IMR-90 (cell line): Measurements from ENCODE around the gene ZNF85. TPM values are rescaled to one million over a fixed set of nuclear protein-coding genes. Genes with fewer than 3 reads are reported as not detected.
"Not testable (repeated sequence)": the region's sequence is repeated elsewhere in the genome, so short reads cannot be mapped to it uniquely, and the experiment has no call there.

ENCODE experiments used
- ATAC-seq: fragments of 200-7000 bp; cut with Tn5 transposase; 2 replicates; pipeline ENCODE4 v1.9.1; 2020; ENCODE audit warnings: low read depth, mild to moderate bottlenecking, moderate library complexity
- BruUV-seq: library from RNA; stranded (reverse); fragments of 400-500 nt; replicated peaks from 2 replicates; lab custom pipeline; 2021; lab: Mats Ljungman, UMichigan
- CTCF ChIA-PET: fragments of 300-600 bp; formaldehyde crosslinking; extraction: SDS; loops from one replicate; lab custom pipeline; 2021; ENCODE audit warnings: antibody characterized with exemption; lab: Yijun Ruan, JAX
- POLR2A ChIA-PET: fragments of 300-600 bp; sonication (Branson Sonifier 250); formaldehyde crosslinking; loops from one replicate; lab custom pipeline; 2022; ENCODE audit warnings: antibody characterized with exemption; ENCODE audit not compliant: unreplicated experiment; lab: Charles Lee
- DNase-seq: peaks from one replicate; pipeline ENCODE4 v3.0.0; 2013
- H2AFZ ChIP-seq: replicated peaks from 2 replicates; pipeline ENCODE3; 2013; ENCODE audit warnings: low read length, mild to moderate bottlenecking; ENCODE audit not compliant: poor library complexity
- H2AK5ac ChIP-seq: 2 replicates; pipeline ENCODE4 v1.6.1; 2013; ENCODE audit warnings: low read depth, low read length, inconsistent platforms
- H2AK9ac ChIP-seq: replicated peaks from 2 replicates; pipeline ENCODE3; 2013; ENCODE audit warnings: mild to moderate bottlenecking, low read depth, low read length, moderate library complexity; ENCODE audit not compliant: poor library complexity
- H2BK120ac ChIP-seq: 2 replicates; pipeline ENCODE4 v1.6.1; 2013; ENCODE audit warnings: low read depth, low read length, inconsistent platforms
- H2BK15ac ChIP-seq: 3 replicates; pipeline ENCODE4 v1.6.1; 2013; ENCODE audit warnings: low read depth, low read length, inconsistent platforms
- H2BK20ac ChIP-seq: 2 replicates; pipeline ENCODE4 v1.6.1; 2013; ENCODE audit warnings: low read depth, mild to moderate bottlenecking, inconsistent platforms, low read length, moderate library complexity
- H2BK5ac ChIP-seq: 2 replicates; pipeline ENCODE4 v1.6.1; 2013; ENCODE audit warnings: mild to moderate bottlenecking, low read depth, low read length, inconsistent platforms; ENCODE audit not compliant: poor library complexity, severe bottlenecking
- H3K14ac ChIP-seq: replicated peaks from 2 replicates; pipeline ENCODE4 v1.6.1; 2013; ENCODE audit warnings: low read depth, low read length, inconsistent platforms
- H3K18ac ChIP-seq: 2 replicates; pipeline ENCODE4 v1.6.1; 2013; ENCODE audit warnings: low read depth, low read length, control low read depth
- H3K23ac ChIP-seq: 2 replicates; pipeline ENCODE4 v1.6.1; 2013; ENCODE audit warnings: low read depth, low read length, inconsistent platforms
- H3K27ac ChIP-seq: 2 replicates; pipeline ENCODE4 v1.5.1; 2013; ENCODE audit warnings: mild to moderate bottlenecking, control low read depth, low read length; ENCODE audit not compliant: insufficient read depth
- H3K27me3 ChIP-seq: 2 replicates; pipeline ENCODE4 v1.6.1; 2013; ENCODE audit warnings: low read length; ENCODE audit not compliant: control insufficient read depth, insufficient read depth
- H3K36me3 ChIP-seq: 2 replicates; pipeline ENCODE4 v1.6.1; 2013; ENCODE audit warnings: low read length, mixed read lengths; ENCODE audit not compliant: control insufficient read depth, insufficient read depth
- H3K4ac ChIP-seq: 2 replicates; pipeline ENCODE4 v1.6.1; 2013; ENCODE audit warnings: low read depth, low read length, inconsistent platforms
- H3K4me1 ChIP-seq: 2 replicates; pipeline ENCODE4 v1.6.1; 2013; ENCODE audit warnings: low read length, mixed read lengths; ENCODE audit not compliant: control insufficient read depth, insufficient read depth
- H3K4me2 ChIP-seq: 2 replicates; pipeline ENCODE4 v1.6.1; 2013; ENCODE audit warnings: low read depth, mild to moderate bottlenecking, control low read depth, low read length, moderate library complexity
- H3K4me3 ChIP-seq: 2 replicates; pipeline ENCODE4 v1.5.1; 2013; ENCODE audit warnings: low read depth, mild to moderate bottlenecking, control low read depth, low read length, moderate library complexity; ENCODE audit not compliant: insufficient read depth
- H3K56ac ChIP-seq: 2 replicates; pipeline ENCODE4 v1.6.1; 2013; ENCODE audit warnings: low read length, inconsistent platforms; ENCODE audit not compliant: insufficient read depth; ENCODE audit errors: extremely low read depth
- H3K79me1 ChIP-seq, 2 experiments: 2 replicates each; pipeline ENCODE4 v1.6.1; 2013; ENCODE audit warnings: low read length in 2 of 2, inconsistent platforms in 1 of 2, low read depth in 1 of 2
- H3K9ac ChIP-seq: 2 replicates; pipeline ENCODE4 v1.6.1; 2013; ENCODE audit warnings: low read depth, low read length, control low read depth
- H3K9me1 ChIP-seq: 2 replicates; pipeline ENCODE4 v1.6.1; 2013; ENCODE audit warnings: low read length, inconsistent platforms; ENCODE audit not compliant: insufficient read depth
- H3K9me3 ChIP-seq: 2 replicates; pipeline ENCODE4 v1.6.1; 2013; ENCODE audit warnings: low read length; ENCODE audit not compliant: control insufficient read depth, insufficient read depth
- H4K20me1 ChIP-seq: 2 replicates; pipeline ENCODE4 v1.6.1; 2013; ENCODE audit warnings: low read length, inconsistent platforms; ENCODE audit not compliant: insufficient read depth
- H4K5ac ChIP-seq: 2 replicates; pipeline ENCODE4 v1.6.1; 2013; ENCODE audit warnings: mild to moderate bottlenecking, low read depth, low read length, control low read depth
- H4K8ac ChIP-seq, 2 experiments: 2 replicates each; pipeline ENCODE4 v1.6.1; 2013; ENCODE audit warnings: low read depth in 2 of 2, low read length in 2 of 2, control low read depth in 1 of 2, inconsistent platforms in 1 of 2
- H4K91ac ChIP-seq: 2 replicates; pipeline ENCODE4 v1.6.1; 2013; ENCODE audit warnings: low read depth, low read length, inconsistent platforms; ENCODE audit not compliant: insufficient read depth
- CHD1 ChIP-seq: IDR thresholded peaks from 2 replicates; pipeline ENCODE4 v1.6.1; 2012; ENCODE audit warnings: low read depth, low read length, improper control_type of control experiment
- MAFK ChIP-seq: IDR thresholded peaks from 2 replicates; pipeline ENCODE4 v1.6.1; 2012; ENCODE audit warnings: low read depth, low read length, improper control_type of control experiment
- RFX5 ChIP-seq: IDR thresholded peaks from 2 replicates; pipeline ENCODE4 v1.8.0; 2012; ENCODE audit warnings: low read depth, mild to moderate bottlenecking, low read length, moderate library complexity
- WGBS, 2 experiments: methylation state at CpG; one replicate each; pipeline versions ENCODE4 v1.1.5 to v1.1.7; 2013; ENCODE audit warnings: missing lambda C conversion rate in 2 of 2; ENCODE audit not compliant: insufficient read length in 1 of 2; ENCODE audit errors: extremely low coverage in 2 of 2; 5-methylcytosine and 5-hydroxymethylcytosine counted together
- dilution Hi-C: fragments of 300-500 bp; cut with HindIII; formaldehyde crosslinking; loops from one replicate; pipeline ENCODE4 v1.14.3; 2018; ENCODE audit warnings: low sequenced_read_pairs; ENCODE audit not compliant: unreplicated experiment
- in situ Hi-C: fragments of 300-500 bp; cut with MboI; formaldehyde crosslinking; loops from 3 replicates; pipeline ENCODE4 v1.14.3; 2019; ENCODE audit warnings: low sequenced_read_pairs, inconsistent platforms, mixed read lengths
- intact Hi-C: fragments of 100-400 bp; cut with micrococcal nuclease; formaldehyde crosslinking; loops from 2 replicates; pipeline ENCODE4 v1.10.0; 2022
- polyA plus RNA-seq, 3 experiments: library from polyadenylated mRNA; depleted of rRNA; stranded (reverse); fragments of >200 nt; gene quantifications; 2 replicates each; pipeline ENCODE4 v1.2.3, GENCODE V29; 2012; ENCODE audit warnings: low replicate concordance in 1 of 3
- total RNA-seq: library from RNA; depleted of rRNA; stranded (reverse); fragments of >200 nt; gene quantifications from 2 replicates; pipeline ENCODE4 v1.2.3, GENCODE V29; 2012

Gene ZNF85
- total and polyA plus RNA-seq, 2 of the 4 experiments (the other 2 are of a cell fraction), result 3.1 to 5.9 TPM

- ChIA-PET CTCF (interaction anchor here (0.7 kb wide), 1 partner anchor 9 kb away, joined by 3 read pairs; no protein-coding TSS in a partner anchor), POLR2A (no interaction called here)
- no peak overlapping the region for H3K27ac ChIP-seq
- no peak overlapping the region for H3K56ac ChIP-seq
- DNase-seq (no peak), ATAC-seq (no peak)
- H4K91ac ChIP-seq, result no peak overlapping the region
- no peak overlapping the region for H2BK15ac ChIP-seq
- H3K27me3 ChIP-seq, result no peaks in the 10 kb centered on the region
- BruUV-seq, result no TSS peak
- no peak overlapping the region for H3K4me2 ChIP-seq
- intact Hi-C loops (no loop called here), dilution Hi-C loops (no loop called here), in situ Hi-C loops (no loop called here)
- H3K14ac ChIP-seq, result no peak overlapping the region
- no peak overlapping the region for H2BK120ac ChIP-seq
- H4K5ac ChIP-seq, result no peak overlapping the region
- no peak overlapping the region for H2BK20ac ChIP-seq
- H3K4me3 ChIP-seq, result no peak overlapping the region
- no peaks in the 10 kb centered on the region for H3K4me1 ChIP-seq
- H2AK5ac ChIP-seq, result no peak overlapping the region
- H3K9ac ChIP-seq, result no peak overlapping the region
- H4K20me1 ChIP-seq, result no peaks in the 10 kb centered on the region
- H2AK9ac ChIP-seq, result no peak overlapping the region
- no peak overlapping the region for H4K8ac ChIP-seq
- no peaks in the 10 kb centered on the region for H3K9me1 ChIP-seq
- no peak overlapping the region for H3K4ac ChIP-seq
- WGBS, 2 experiments, result 94% methylated on average over 2 of the region's 3 CpGs; no CpG with 5 or more reads in 1 of the 2 experiments
- H3K18ac ChIP-seq, result no peak overlapping the region
- no peak overlapping the region for H2BK5ac ChIP-seq
- H3K9me3 ChIP-seq, result peaks cover 36% of the 10 kb centered on the region
- H3K23ac ChIP-seq, result no peak overlapping the region
- no peaks in the 10 kb centered on the region for H3K36me3 ChIP-seq
- H3K79me1 ChIP-seq, result no peaks in the 10 kb centered on the region
- TF ChIP-seq CHD1 (no peak), RFX5 (no peak), MAFK (no peak)
- H2AFZ ChIP-seq, result no peak overlapping the region
These were observed 46.8 kb downstream of the ZNF85 start for GRCh38 chr19:20969898-20970297.

GRCh38 chr19:20992788-20993187, 69.7 kb downstream of the ZNF85 start:
- no CpG with 5 or more reads among the region's 2 CpGs for WGBS, 2 experiments
- H2BK120ac ChIP-seq, H3K56ac ChIP-seq, ATAC-seq, dilution Hi-C loops, CTCF ChIA-PET, H2BK20ac ChIP-seq, H3K18ac ChIP-seq, H4K91ac ChIP-seq, H2BK15ac ChIP-seq, H2BK5ac ChIP-seq, H3K4me1 ChIP-seq, H3K4me2 ChIP-seq, H3K4me3 ChIP-seq, H3K79me1 ChIP-seq, H3K9ac ChIP-seq, H3K36me3 ChIP-seq, H2AFZ ChIP-seq, intact Hi-C loops, H3K4ac ChIP-seq, H4K8ac ChIP-seq, H3K14ac ChIP-seq, H3K27me3 ChIP-seq, H4K20me1 ChIP-seq, H4K5ac ChIP-seq, H3K27ac ChIP-seq, DNase-seq, H3K9me3 ChIP-seq, H3K23ac ChIP-seq, H3K9me1 ChIP-seq, H2AK9ac ChIP-seq, H2AK5ac ChIP-seq, in situ Hi-C loops, BruUV-seq, POLR2A ChIA-PET: not testable (repeated sequence)
